GM12872 (cell line): ENCODE results near the gene PIH1D1.

Experiments
- CTCF ChIP-seq: IDR thresholded peaks from 3 replicates; pipeline ENCODE4 v1.5.1; 2011; ENCODE audit warnings: low read depth, mild to moderate bottlenecking, low read length, moderate library complexity; ENCODE audit not compliant: insufficient read depth

Gene PIH1D1

GRCh38 chr19:49396738-49397505 is 54.7 kb downstream of the PIH1D1 start:
- no peak for TF ChIP-seq CTCF
